Measurements from ENCODE around the gene MPG.

GRCh38 chr16:54237-54581 is 23.8 kb upstream of the MPG start:
- TF ChIP-seq, protein P1, sequence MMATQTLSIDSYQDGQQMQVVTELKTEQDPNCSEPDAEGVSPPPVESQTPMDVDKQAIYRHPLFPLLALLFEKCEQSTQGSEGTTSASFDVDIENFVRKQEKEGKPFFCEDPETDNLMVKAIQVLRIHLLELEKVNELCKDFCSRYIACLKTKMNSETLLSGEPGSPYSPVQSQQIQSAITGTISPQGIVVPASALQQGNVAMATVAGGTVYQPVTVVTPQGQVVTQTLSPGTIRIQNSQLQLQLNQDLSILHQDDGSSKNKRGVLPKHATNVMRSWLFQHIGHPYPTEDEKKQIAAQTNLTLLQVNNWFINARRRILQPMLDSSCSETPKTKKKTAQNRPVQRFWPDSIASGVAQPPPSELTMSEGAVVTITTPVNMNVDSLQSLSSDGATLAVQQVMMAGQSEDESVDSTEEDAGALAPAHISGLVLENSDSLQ (IDR thresholded peaks at IDR 0.05), result no peak
- TF ChIP-seq FOXM1 (IDR thresholded peaks at IDR 0.05; ENCODE audit: borderline replicate concordance) (no peak), BHLHE40 (IDR thresholded peaks at IDR 0.05; ENCODE audit: borderline replicate concordance) (no peak), HDGF (IDR thresholded peaks at IDR 0.05; ENCODE audit: borderline replicate concordance) (no peak), ELF4 (IDR thresholded peaks at IDR 0.05) (no peak), FOXK2 (IDR thresholded peaks at IDR 0.05) (no peak), SUZ12 (IDR thresholded peaks at IDR 0.05) (no peak), FOXA1 (IDR thresholded peaks at IDR 0.05) (no peak)
